Neural cell (in vitro differentiated cells): ENCODE data around the gene HDLBP. TPM values are rescaled to one million over a fixed set of nuclear protein-coding genes. Genes with fewer than 3 reads are reported as not detected.

ENCODE experiments used
- H2AFZ ChIP-seq: fragments of 200-600, 300-800 bp; sonication (generic), shearing (Covaris generic); 2 replicates; pipeline ENCODE4 v1.6.0; 2014; ENCODE audit warnings: low read depth, mild to moderate bottlenecking, antibody characterized with exemption, low read length, moderate library complexity
- H3F3A ChIP-seq: fragments of 200-600 bp; shearing (Covaris generic); 2 replicates; pipeline ENCODE4 v1.6.1; 2016; ENCODE audit warnings: mild to moderate bottlenecking, moderate library complexity, mixed read lengths, antibody characterized with exemption, low read length; ENCODE audit not compliant: insufficient read depth, poor library complexity, severe bottlenecking
- H3K27ac ChIP-seq: fragments of 200-600, 300-800 bp; sonication (generic), shearing (Covaris generic); 2 replicates; pipeline ENCODE4 v1.5.1; 2014; ENCODE audit warnings: mild to moderate bottlenecking, low read length, moderate library complexity
- H3K27me3 ChIP-seq: fragments of 300-800, 200-600 bp; sonication (generic), shearing (Covaris generic); 2 replicates; pipeline ENCODE4 v1.6.0; 2014; ENCODE audit warnings: mild to moderate bottlenecking, low read depth, low read length, moderate library complexity; ENCODE audit not compliant: insufficient read depth
- H3K36me3 ChIP-seq: fragments of 300-800, 200-600 bp; sonication (generic), shearing (Covaris generic); 2 replicates; pipeline ENCODE4 v1.5.1; 2014; ENCODE audit warnings: mild to moderate bottlenecking, antibody characterized with exemption, low read length, moderate library complexity; ENCODE audit not compliant: insufficient read depth
- H3K4me2 ChIP-seq: fragments of 300-800, 200-600 bp; sonication (generic), shearing (Covaris generic); 2 replicates; pipeline ENCODE4 v1.6.0; 2014; ENCODE audit warnings: mild to moderate bottlenecking, low read length
- H3K4me3 ChIP-seq: fragments of 300-800, 200-600 bp; sonication (generic), shearing (Covaris generic); 2 replicates; pipeline ENCODE4 v1.5.1; 2014; ENCODE audit warnings: mild to moderate bottlenecking, low read length, moderate library complexity
- H3K79me2 ChIP-seq: fragments of 200-600 bp; shearing (Covaris generic); replicated peaks from 2 replicates; pipeline ENCODE4 v1.6.0; 2014; ENCODE audit warnings: mild to moderate bottlenecking, low read length, moderate library complexity; ENCODE audit not compliant: insufficient read depth
- H3K9ac ChIP-seq: fragments of 300-800, 200-600 bp; sonication (generic), shearing (Covaris generic); 2 replicates; pipeline ENCODE4 v1.6.1; 2016; ENCODE audit warnings: mild to moderate bottlenecking, low read length, mixed read lengths
- H3K9me2 ChIP-seq: fragments of 200-600 bp; shearing (Covaris generic); 2 replicates; pipeline ENCODE4 v1.6.1; 2016; ENCODE audit warnings: mild to moderate bottlenecking, low read length, mixed read lengths; ENCODE audit not compliant: insufficient read depth
- H3K9me3 ChIP-seq: fragments of 200-600, 300-800 bp; sonication (generic), shearing (Covaris generic); 2 replicates; pipeline ENCODE4 v1.6.1; 2016; ENCODE audit warnings: mild to moderate bottlenecking, mixed run types, low read length, moderate library complexity, mixed read lengths
- H4K20me1 ChIP-seq: fragments of 200-600 bp; shearing (Covaris generic); 2 replicates; pipeline ENCODE4 v1.6.1; 2016; ENCODE audit warnings: mild to moderate bottlenecking, mixed run types; ENCODE audit not compliant: insufficient read depth
- CTCF ChIP-seq: fragments of 450-650 bp; IDR thresholded peaks from 2 replicates; pipeline ENCODE4 v1.5.1; 2014; ENCODE audit warnings: antibody characterized with exemption, mild to moderate bottlenecking, moderate library complexity; ENCODE audit not compliant: poor library complexity, severe bottlenecking
- EP300 ChIP-seq: fragments of 450-650 bp; conservative IDR thresholded peaks from 2 replicates; pipeline ENCODE4 v1.6.1; 2014; ENCODE audit warnings: antibody characterized with exemption, mild to moderate bottlenecking, moderate library complexity; ENCODE audit not compliant: poor library complexity, severe bottlenecking
- EZH2 ChIP-seq: fragments of 200-600, 300-800 bp; shearing (Covaris generic), sonication (generic); IDR thresholded peaks from 2 replicates; pipeline ENCODE4 v1.6.1; 2014; ENCODE audit warnings: antibody characterized with exemption, low read length, borderline replicate concordance, mild to moderate bottlenecking; ENCODE audit not compliant: insufficient read depth, poor library complexity, severe bottlenecking
- MXI1 ChIP-seq: fragments of 450-650 bp; conservative IDR thresholded peaks from 2 replicates; pipeline ENCODE4 v1.6.1; 2014; ENCODE audit warnings: antibody characterized with exemption, mild to moderate bottlenecking; ENCODE audit not compliant: poor library complexity, severe bottlenecking
- POLR2AphosphoS5 ChIP-seq: IDR thresholded peaks from 2 replicates; pipeline ENCODE4 v1.6.1; 2012
- RAD21 ChIP-seq: fragments of 450-650 bp; conservative IDR thresholded peaks from 2 replicates; pipeline ENCODE4 v1.6.1; 2014; ENCODE audit warnings: antibody characterized with exemption, mild to moderate bottlenecking, moderate library complexity
- SMC3 ChIP-seq: fragments of 450-650 bp; conservative IDR thresholded peaks from 2 replicates; pipeline ENCODE4 v1.6.1; 2014; ENCODE audit warnings: antibody characterized with exemption, mild to moderate bottlenecking, moderate library complexity; ENCODE audit not compliant: poor library complexity
- TAF1 ChIP-seq: IDR thresholded peaks from 2 replicates; pipeline ENCODE4 v1.6.1; 2012; ENCODE audit warnings: low read depth
- polyA plus RNA-seq: library from polyadenylated mRNA; depleted of rRNA; stranded (reverse); fragments of >200 nt; gene quantifications from 2 replicates; pipeline ENCODE4 v1.2.3, GENCODE V29; 2014
- TF ChIP-seq, protein P1 (sequence below): IDR thresholded peaks from 2 replicates; pipeline ENCODE4 v1.6.1; 2012; ENCODE audit warnings: borderline replicate concordance

HDLBP gene
- polyA plus RNA-seq, 1 donor from 2014 or later = 61.9 TPM

DNA sequence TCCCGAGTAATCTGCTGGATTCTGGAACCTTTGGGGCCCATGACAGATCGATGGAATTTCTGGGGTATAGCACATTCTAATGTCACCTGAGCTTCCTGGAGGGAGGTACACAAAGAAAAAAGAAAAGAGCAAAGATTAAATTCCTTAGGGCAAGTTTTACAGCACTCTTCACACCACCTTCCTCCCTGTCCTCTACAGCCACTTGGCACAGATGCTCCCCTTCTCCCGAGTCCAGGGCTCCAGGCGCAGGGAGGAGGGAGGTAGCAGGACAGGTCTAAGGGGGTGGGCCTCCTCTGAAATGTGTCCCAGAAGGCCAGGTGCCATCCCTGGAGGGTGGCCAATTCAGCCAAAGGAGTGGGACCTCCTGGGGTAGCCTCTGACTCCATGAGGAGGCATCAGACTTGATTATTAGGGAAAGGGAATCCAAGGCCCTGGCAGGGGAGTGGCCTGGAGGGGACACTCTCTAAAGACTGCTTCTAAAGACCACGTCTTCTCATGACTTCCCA is 76.7 kb downstream of the HDLBP start:
- no peaks in the 10 kb centered on the region for H4K20me1 ChIP-seq
- H3K4me3 ChIP-seq = no peak overlapping the region

GRCh38 chr2:241237949-241238371 is 77.5 kb downstream of the HDLBP start:
- H2AFZ ChIP-seq = no peak overlapping the region
- H3K79me2 ChIP-seq = no peaks in the 10 kb centered on the region
- H3K4me2 ChIP-seq = no peak overlapping the region
- H3K9me3 ChIP-seq = no peaks in the 10 kb centered on the region
- TF ChIP-seq MXI1 = no peak
- TF ChIP-seq EP300 = no peak
- no peak for TF ChIP-seq TAF1
- TF ChIP-seq, protein P1, sequence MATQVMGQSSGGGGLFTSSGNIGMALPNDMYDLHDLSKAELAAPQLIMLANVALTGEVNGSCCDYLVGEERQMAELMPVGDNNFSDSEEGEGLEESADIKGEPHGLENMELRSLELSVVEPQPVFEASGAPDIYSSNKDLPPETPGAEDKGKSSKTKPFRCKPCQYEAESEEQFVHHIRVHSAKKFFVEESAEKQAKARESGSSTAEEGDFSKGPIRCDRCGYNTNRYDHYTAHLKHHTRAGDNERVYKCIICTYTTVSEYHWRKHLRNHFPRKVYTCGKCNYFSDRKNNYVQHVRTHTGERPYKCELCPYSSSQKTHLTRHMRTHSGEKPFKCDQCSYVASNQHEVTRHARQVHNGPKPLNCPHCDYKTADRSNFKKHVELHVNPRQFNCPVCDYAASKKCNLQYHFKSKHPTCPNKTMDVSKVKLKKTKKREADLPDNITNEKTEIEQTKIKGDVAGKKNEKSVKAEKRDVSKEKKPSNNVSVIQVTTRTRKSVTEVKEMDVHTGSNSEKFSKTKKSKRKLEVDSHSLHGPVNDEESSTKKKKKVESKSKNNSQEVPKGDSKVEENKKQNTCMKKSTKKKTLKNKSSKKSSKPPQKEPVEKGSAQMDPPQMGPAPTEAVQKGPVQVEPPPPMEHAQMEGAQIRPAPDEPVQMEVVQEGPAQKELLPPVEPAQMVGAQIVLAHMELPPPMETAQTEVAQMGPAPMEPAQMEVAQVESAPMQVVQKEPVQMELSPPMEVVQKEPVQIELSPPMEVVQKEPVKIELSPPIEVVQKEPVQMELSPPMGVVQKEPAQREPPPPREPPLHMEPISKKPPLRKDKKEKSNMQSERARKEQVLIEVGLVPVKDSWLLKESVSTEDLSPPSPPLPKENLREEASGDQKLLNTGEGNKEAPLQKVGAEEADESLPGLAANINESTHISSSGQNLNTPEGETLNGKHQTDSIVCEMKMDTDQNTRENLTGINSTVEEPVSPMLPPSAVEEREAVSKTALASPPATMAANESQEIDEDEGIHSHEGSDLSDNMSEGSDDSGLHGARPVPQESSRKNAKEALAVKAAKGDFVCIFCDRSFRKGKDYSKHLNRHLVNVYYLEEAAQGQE = no peak
- TF ChIP-seq CTCF = no peak
- no peak for TF ChIP-seq POLR2AphosphoS5
- no peak for TF ChIP-seq RAD21
- no peak for TF ChIP-seq SMC3
- no peak for TF ChIP-seq EZH2
- no peak overlapping the region for H3K4me3 ChIP-seq
- no peaks in the 10 kb centered on the region for H3K36me3 ChIP-seq
- H3K9ac ChIP-seq = no peak overlapping the region
- no peaks in the 10 kb centered on the region for H3F3A ChIP-seq
- H3K27ac ChIP-seq = no peak overlapping the region
- H3K9me2 ChIP-seq = no peaks in the 10 kb centered on the region
- H3K27me3 ChIP-seq = no peaks in the 10 kb centered on the region
- no peaks in the 10 kb centered on the region for H4K20me1 ChIP-seq

More for the DNA sequence above, 76.7 kb downstream of the HDLBP start:
- Histone ChIP-seq H3K27me3 (no peaks in the 10 kb centered on the region), H3K9ac (no peak overlapping the region), H3K9me3 (no peaks in the 10 kb centered on the region), H2AFZ (no peak overlapping the region), H3K9me2 (no peaks in the 10 kb centered on the region), H3K79me2 (no peaks in the 10 kb centered on the region), H3K4me2 (no peak overlapping the region), H3K36me3 (no peaks in the 10 kb centered on the region), H3K27ac (no peak overlapping the region), H3F3A (no peaks in the 10 kb centered on the region)
- no peak for TF ChIP-seq TAF1

- no peaks in the 10 kb centered on the region for H3F3A ChIP-seq
- no peak overlapping the region for H3K4me2 ChIP-seq
- TF ChIP-seq, protein P1 = no peak
- TF ChIP-seq SMC3 = no peak
- TF ChIP-seq EP300 = no peak
- no peak for TF ChIP-seq EZH2
- TF ChIP-seq TAF1 = no peak
- TF ChIP-seq POLR2AphosphoS5 = no peak
- TF ChIP-seq CTCF = no peak
- no peak for TF ChIP-seq MXI1
- no peak for TF ChIP-seq RAD21
- H3K27ac ChIP-seq = no peak overlapping the region
- H3K9me2 ChIP-seq = no peaks in the 10 kb centered on the region
- H3K36me3 ChIP-seq = no peaks in the 10 kb centered on the region
- H3K79me2 ChIP-seq = no peaks in the 10 kb centered on the region
- H3K9me3 ChIP-seq = no peaks in the 10 kb centered on the region
- H3K4me3 ChIP-seq = no peak overlapping the region
- H3K9ac ChIP-seq = no peak overlapping the region
- no peak overlapping the region for H2AFZ ChIP-seq
- no peaks in the 10 kb centered on the region for H4K20me1 ChIP-seq
- no peaks in the 10 kb centered on the region for H3K27me3 ChIP-seq
These were observed 78.4 kb downstream of the HDLBP start for GRCh38 chr2:241237047-241237446.
